ENCODE results near the gene DRD4.
"Not testable (repeated sequence)": the region's sequence is repeated elsewhere in the genome, so short reads cannot be mapped to it uniquely, and the experiment has no call there.

Gene DRD4

GRCh38 chr11:680476-680875 lies 43.4 kb downstream of the DRD4 start:
- no peak for DNase-seq

GRCh38 chr11:680970-681369 lies 43.9 kb downstream of the DRD4 start:
- DNase-seq: no peak

GRCh38 chr11:686451-687243 lies 49.6 kb downstream of the DRD4 start:
- DNase-seq: no peak

- DNase-seq: no peak
These were observed 50.7 kb downstream of the DRD4 start for GRCh38 chr11:687751-688150.

GRCh38 chr11:688681-689080 lies 51.6 kb downstream of the DRD4 start:
- DNase-seq: no peak

GRCh38 chr11:689625-690024 lies 52.6 kb downstream of the DRD4 start:
- no peak for DNase-seq

- not testable (repeated sequence) for DNase-seq
These were observed 53.2 kb downstream of the DRD4 start for GRCh38 chr11:690244-690643.

Data from C1 segment of cervical spinal cord (tissue), 14 donors.